H9 (cell line): ENCODE results near the gene FAM3C. TPM values are rescaled to one million over a fixed set of nuclear protein-coding genes. Genes with fewer than 3 reads are reported as not detected.

ENCODE experiments used
- DNase-seq: peaks from one replicate; pipeline ENCODE4 v3.0.0-alpha.2; 2017
- H2AFZ ChIP-seq: one replicate; pipeline ENCODE4 v1.6.1; 2013; ENCODE audit warnings: mild to moderate bottlenecking, low read length, control low read depth, moderate library complexity
- H2AK5ac ChIP-seq: 2 replicates; pipeline ENCODE4 v1.6.1; 2013; ENCODE audit warnings: low read length, control low read depth, mixed read lengths; ENCODE audit not compliant: insufficient read length
- H2BK120ac ChIP-seq: one replicate; pipeline ENCODE4 v1.6.1; 2013; ENCODE audit warnings: low read depth, mild to moderate bottlenecking, low read length, control low read depth, inconsistent platforms; ENCODE audit not compliant: poor library complexity, severe bottlenecking
- H2BK12ac ChIP-seq: 2 replicates; pipeline ENCODE4 v1.6.1; 2013; ENCODE audit warnings: low read length, control low read depth, mixed read lengths, low read depth; ENCODE audit not compliant: insufficient read length
- H2BK15ac ChIP-seq: 2 replicates; pipeline ENCODE4 v1.6.1; 2013; ENCODE audit warnings: low read depth, low read length, control low read depth
- H2BK20ac ChIP-seq: one replicate; pipeline ENCODE4 v1.6.1; 2013; ENCODE audit warnings: low read depth, mild to moderate bottlenecking, low read length, control low read depth, inconsistent platforms; ENCODE audit not compliant: poor library complexity, severe bottlenecking
- H2BK5ac ChIP-seq: 2 replicates; pipeline ENCODE4 v1.6.1; 2013; ENCODE audit warnings: low read length, control low read depth, mixed read lengths; ENCODE audit not compliant: insufficient read length
- H3K14ac ChIP-seq: 2 replicates; pipeline ENCODE4 v1.6.1; 2013; ENCODE audit warnings: low read length, control low read depth; ENCODE audit not compliant: insufficient read depth
- H3K18ac ChIP-seq: 2 replicates; pipeline ENCODE4 v1.6.1; 2013; ENCODE audit warnings: low read depth, mild to moderate bottlenecking, mixed read lengths, low read length, control low read depth; ENCODE audit not compliant: insufficient read length
- H3K23ac ChIP-seq: 2 replicates; pipeline ENCODE4 v1.6.1; 2013; ENCODE audit warnings: low read length, control low read depth, mixed read lengths, low read depth; ENCODE audit not compliant: insufficient read length
- H3K23me2 ChIP-seq: 2 replicates; pipeline ENCODE4 v1.6.1; 2013; ENCODE audit warnings: low read depth, mild to moderate bottlenecking, mixed read lengths, low read length, control low read depth; ENCODE audit not compliant: insufficient read length, poor library complexity, severe bottlenecking
- H3K27ac ChIP-seq: 2 replicates; pipeline ENCODE4 v1.5.1; 2013; ENCODE audit warnings: low read length, control low read depth, mixed read lengths, low read depth; ENCODE audit not compliant: insufficient read length
- H3K27me3 ChIP-seq: 2 replicates; pipeline ENCODE4 v1.6.1; 2013; ENCODE audit warnings: low read length, control low read depth, inconsistent platforms; ENCODE audit not compliant: insufficient read depth
- H3K4ac ChIP-seq: 2 replicates; pipeline ENCODE4 v1.6.1; 2013; ENCODE audit warnings: low read depth, mild to moderate bottlenecking, control low read depth, inconsistent platforms, low read length, moderate library complexity
- H3K4me1 ChIP-seq: 2 replicates; pipeline ENCODE4 v1.6.1; 2013; ENCODE audit warnings: low read length, control low read depth, inconsistent platforms; ENCODE audit not compliant: insufficient read depth
- H3K4me2 ChIP-seq: 2 replicates; pipeline ENCODE4 v1.6.1; 2013; ENCODE audit warnings: low read length, control low read depth, mixed read lengths; ENCODE audit not compliant: insufficient read length, insufficient read depth
- H3K56ac ChIP-seq: 2 replicates; pipeline ENCODE4 v1.6.1; 2013; ENCODE audit warnings: low read depth, mild to moderate bottlenecking, mixed read lengths, low read length, control low read depth; ENCODE audit not compliant: insufficient read length
- H3K79me1 ChIP-seq: 2 replicates; pipeline ENCODE4 v1.6.1; 2013; ENCODE audit warnings: low read depth, mild to moderate bottlenecking, moderate library complexity, low read length, control low read depth, inconsistent platforms; ENCODE audit not compliant: insufficient read depth, poor library complexity, severe bottlenecking
- H3K79me2 ChIP-seq: 2 replicates; pipeline ENCODE4 v1.6.1; 2013; ENCODE audit warnings: low read length, control low read depth, inconsistent platforms; ENCODE audit not compliant: insufficient read depth
- H3K9ac ChIP-seq: 2 replicates; pipeline ENCODE4 v1.6.1; 2013; ENCODE audit warnings: low read length, control low read depth, mixed read lengths; ENCODE audit not compliant: insufficient read length; ENCODE audit errors: extremely low read depth
- H3K9me3 ChIP-seq: one replicate; pipeline ENCODE4 v1.6.1; 2013; ENCODE audit warnings: low read depth, low read length, inconsistent platforms; ENCODE audit not compliant: control insufficient read depth
- H3T11ph ChIP-seq: one replicate; pipeline ENCODE4 v1.6.1; 2013; ENCODE audit warnings: mild to moderate bottlenecking, low read length, control low read depth, inconsistent platforms
- H4K20me1 ChIP-seq: one replicate; pipeline ENCODE4 v1.6.1; 2013; ENCODE audit not compliant: control insufficient read depth, insufficient read length, insufficient read depth
- H4K5ac ChIP-seq: 2 replicates; pipeline ENCODE4 v1.6.1; 2013; ENCODE audit warnings: low read depth, mild to moderate bottlenecking, mixed read lengths, low read length, control low read depth; ENCODE audit not compliant: insufficient read length
- H4K8ac ChIP-seq: replicated peaks from 2 replicates; pipeline ENCODE4 v1.6.1; 2013; ENCODE audit warnings: low read length, control low read depth, mixed read lengths, low read depth; ENCODE audit not compliant: insufficient read length
- H4K91ac ChIP-seq: 2 replicates; pipeline ENCODE4 v1.6.1; 2013; ENCODE audit warnings: low read depth, mild to moderate bottlenecking, moderate library complexity, mixed read lengths, low read length, control low read depth; ENCODE audit not compliant: insufficient read length
- H3K27ac Mint-ChIP-seq, 3 experiments: 2 replicates in 2 of 3; 3 replicates in 1 of 3; pipeline ENCODE4 v1.8.0; 2020 to 2021; ENCODE audit warnings: mixed read lengths in 3 of 3, mild to moderate bottlenecking in 1 of 3, moderate library complexity in 1 of 3
- H3K27me3 Mint-ChIP-seq: 2 replicates; pipeline ENCODE4 v1.8.0; 2021; ENCODE audit warnings: low read depth, mild to moderate bottlenecking, moderate library complexity, mixed read lengths
- H3K36me3 Mint-ChIP-seq, 3 experiments: 2 replicates in 2 of 3; 3 replicates in 1 of 3; pipeline ENCODE4 v1.8.0; 2020 to 2021; ENCODE audit warnings: low read depth in 3 of 3, mixed read lengths in 3 of 3; ENCODE audit not compliant: insufficient read depth in 1 of 3
- H3K4me1 Mint-ChIP-seq, 2 experiments: 2 replicates each; pipeline ENCODE4 v1.8.0; 2020; ENCODE audit warnings: mixed read lengths in 2 of 2
- H3K4me3 Mint-ChIP-seq, 2 experiments: 2 replicates in 1 of 2; 3 replicates in 1 of 2; pipeline ENCODE4 v1.8.0; 2020 to 2021; ENCODE audit warnings: mild to moderate bottlenecking in 2 of 2, mixed read lengths in 2 of 2, moderate library complexity in 1 of 2
- H3K9me3 Mint-ChIP-seq, 2 experiments: 2 replicates in 1 of 2; 3 replicates in 1 of 2; pipeline ENCODE4 v1.8.0; 2020; ENCODE audit warnings: mild to moderate bottlenecking in 2 of 2, mixed read lengths in 2 of 2, moderate library complexity in 1 of 2
- CTCF ChIP-seq: fragments of 200-600 bp; sonication (generic); conservative IDR thresholded peaks from 3 replicates; pipeline ENCODE4 v1.8.0; 2021; ENCODE audit warnings: antibody characterized with exemption, mild to moderate bottlenecking
- WGBS: extraction: QIAGEN DNeasy Blood & Tissue Kit; methylation state at CpG from one replicate; pipeline ENCODE4 v1.1.7; 2013; ENCODE audit warnings: missing lambda C conversion rate, low lambda C conversion rate, mixed read lengths; ENCODE audit not compliant: insufficient read length; ENCODE audit errors: extremely low coverage; 5-methylcytosine and 5-hydroxymethylcytosine counted together
- total RNA-seq: library from RNA; stranded (reverse); gene quantifications from 2 replicates; pipeline ENCODE4 v1.2.1, GENCODE V29; 2021

The FAM3C gene
- total RNA-seq, 1 experiment from 2014 or later: 64.5 TPM

GRCh38 chr7:121411597-121411979, 15.5 kb upstream of the FAM3C start:
- Mint-ChIP-seq H3K4me1 (peaks cover 4 to 10% of the 10 kb centered on the region in 2 experiments; a peak in 3 of 4 replicates), H3K27ac (no peak overlapping the region), H3K9me3 (peaks cover 0 to 3% of the 10 kb centered on the region in 2 experiments; a peak in 1 of 5 replicates), H3K27me3 (no peaks in the 10 kb centered on the region), H3K4me3 (no peak overlapping the region), H3K36me3 (no peaks in the 10 kb centered on the region)
- Histone ChIP-seq H3K4ac (no peak overlapping the region), H2BK5ac (no peak overlapping the region), H3K79me1 (no peaks in the 10 kb centered on the region), H3K14ac (no peak overlapping the region), H3K9ac (no peak overlapping the region), H2AFZ (no peak overlapping the region), H2BK15ac (no peak overlapping the region), H3K4me1 (no peaks in the 10 kb centered on the region), H3K79me2 (no peaks in the 10 kb centered on the region), H4K91ac (no peak overlapping the region), H3K4me2 (no peak overlapping the region), H3K18ac (no peak overlapping the region), H3K27ac (no peak overlapping the region), H2BK12ac (no peak overlapping the region), H3K23ac (no peak overlapping the region), H3T11ph (no peak overlapping the region), H3K27me3 (no peaks in the 10 kb centered on the region), H2BK120ac (no peak overlapping the region), H2AK5ac (no peak overlapping the region), H3K56ac (no peak overlapping the region), H3K9me3 (no peaks in the 10 kb centered on the region), H4K5ac (no peak overlapping the region), H4K8ac (no peak overlapping the region), H2BK20ac (no peak overlapping the region), H4K20me1 (no peaks in the 10 kb centered on the region), H3K23me2 (no peaks in the 10 kb centered on the region)
- DNase-seq: no peak
- WGBS: no CpG with 5 or more reads among the region's 3 CpGs
- no peak for TF ChIP-seq CTCF
